ENCODE results near the gene RBBP8.

- TF ChIP-seq CTCF (IDR thresholded peaks at IDR 0.05; ENCODE audit: insufficient read depth, low read length, poor library complexity, severe bottlenecking), result no peak
- TF ChIP-seq EZH2phosphoT487 (conservative IDR thresholded peaks at IDR 0.05; ENCODE audit: low read length), result no peak
Measured at GRCh38 chr18:22951823-22952222, 18.7 kb downstream of the RBBP8 start.
